ENCODE data around the gene TAS2R39. TPM values are rescaled to one million over a fixed set of nuclear protein-coding genes. Genes with fewer than 3 reads are reported as not detected.

Gene TAS2R39

GRCh38 chr7:143230602-143231457 is 47.6 kb downstream of the TAS2R39 start:
- no peak overlapping the region for H2BK5ac ChIP-seq (ENCODE audit: low read length)
- H2AK5ac ChIP-seq (ENCODE audit: low read depth, low read length): no peak overlapping the region
- H3K23ac ChIP-seq (ENCODE audit: low read depth, low read length, poor library complexity): peak overlapping the region; percentile 36
- no peak overlapping the region for H3K4me2 ChIP-seq (ENCODE audit: insufficient read depth, low read length, poor library complexity, severe bottlenecking)
- H3K4me1 ChIP-seq (ENCODE audit: control insufficient read depth in 2 of 2, insufficient read depth in 1 of 2, low read depth in 1 of 2, low read length in 2 of 2): peaks cover 0 to 4% of the 10 kb centered on the region in 2 donors
- H3K18ac ChIP-seq (ENCODE audit: low read length): no peak overlapping the region
- H4K8ac ChIP-seq (ENCODE audit: low read depth, low read length): peak overlapping the region; percentile 30
- no peak overlapping the region for H3K27ac ChIP-seq (replicated peaks; ENCODE audit: low read length)
- H3K79me1 ChIP-seq (ENCODE audit: low read depth, low read length): peaks cover 3% of the 10 kb centered on the region
- no peak overlapping the region for H2BK12ac ChIP-seq (ENCODE audit: low read length)
- H3K4me3 ChIP-seq (ENCODE audit: low read length in 2 of 2): peak overlapping the region in 1 of 2 donors; percentile 57
- H4K91ac ChIP-seq (ENCODE audit: low read depth, low read length, poor library complexity): peak overlapping the region; percentile 76
- WGBS, 2 donors (ENCODE audit: extremely low coverage in 2 of 2, insufficient read length in 2 of 2, insufficient replicate concordance in 1 of 2): 98 to 100% methylated on average over 1 to 2 of the region's 2 CpGs
- H3K36me3 ChIP-seq (replicated peaks in 1 of 2; ENCODE audit: control insufficient read depth in 2 of 2, insufficient read depth in 2 of 2, low read length in 2 of 2): peaks cover 0 to 2% of the 10 kb centered on the region in 2 donors
- no peak overlapping the region for H3K4ac ChIP-seq (ENCODE audit: low read length)
- H2BK15ac ChIP-seq (ENCODE audit: low read length): no peak overlapping the region
- H3K14ac ChIP-seq (ENCODE audit: low read length): peak overlapping the region; percentile 28
- H3K27me3 ChIP-seq (ENCODE audit: control insufficient read depth in 3 of 3, insufficient read depth in 3 of 3, low read depth in 1 of 3, low read length in 3 of 3): peaks cover 0 to 5% (median 0%) of the 10 kb centered on the region in 3 experiments
- peaks cover 0 to 8% of the 10 kb centered on the region in 2 donors for H3K9me3 ChIP-seq (replicated peaks in 1 of 2; ENCODE audit: control insufficient read depth in 2 of 2, insufficient read depth in 1 of 2, low read depth in 1 of 2, low read length in 2 of 2)
- no peak overlapping the region for H2AFZ ChIP-seq (ENCODE audit: low read length)
- H2BK120ac ChIP-seq (ENCODE audit: low read depth, low read length): no peak overlapping the region
- H3K9ac ChIP-seq (ENCODE audit: low read depth, low read length, poor library complexity): peak overlapping the region; percentile 56
- no peak for DNase-seq (ENCODE audit: low spot score)

Small RNA genes lying within 50 kb of the gene (small RNA-seq; reads per million reads assigned to genes)
- gene AC073342.3 (ENCODE audit: insufficient read depth): not detected

Measured in neuronal stem cell (in vitro differentiated cells).